ENCODE data around the gene MAP1A.

MAP1A gene

GRCh38 chr15:43525131-43525530, 7.7 kb downstream of the MAP1A start:
- Histone ChIP-seq H3K36me3 (ENCODE audit: insufficient read depth) (no peaks in the 10 kb centered on the region), H3K27me3 (ENCODE audit: insufficient read depth, low read depth) (peaks cover 4% of the 10 kb centered on the region), H3K27ac (no peak overlapping the region), H2AFZ (ENCODE audit: low read depth) (no peak overlapping the region), H3K4me2 (no peak overlapping the region), H3K9ac (no peak overlapping the region), H3K79me2 (ENCODE audit: insufficient read depth, low read depth) (no peaks in the 10 kb centered on the region), H4K20me1 (ENCODE audit: insufficient read depth) (no peaks in the 10 kb centered on the region), H3K4me3 (IDR thresholded peaks at IDR 0.05; ENCODE audit: insufficient read depth, low read depth, low read length) (no peak overlapping the region), H3K4me1 (ENCODE audit: low read depth, poor library complexity, severe bottlenecking) (no peaks in the 10 kb centered on the region)
- TF ChIP-seq, protein P1, sequence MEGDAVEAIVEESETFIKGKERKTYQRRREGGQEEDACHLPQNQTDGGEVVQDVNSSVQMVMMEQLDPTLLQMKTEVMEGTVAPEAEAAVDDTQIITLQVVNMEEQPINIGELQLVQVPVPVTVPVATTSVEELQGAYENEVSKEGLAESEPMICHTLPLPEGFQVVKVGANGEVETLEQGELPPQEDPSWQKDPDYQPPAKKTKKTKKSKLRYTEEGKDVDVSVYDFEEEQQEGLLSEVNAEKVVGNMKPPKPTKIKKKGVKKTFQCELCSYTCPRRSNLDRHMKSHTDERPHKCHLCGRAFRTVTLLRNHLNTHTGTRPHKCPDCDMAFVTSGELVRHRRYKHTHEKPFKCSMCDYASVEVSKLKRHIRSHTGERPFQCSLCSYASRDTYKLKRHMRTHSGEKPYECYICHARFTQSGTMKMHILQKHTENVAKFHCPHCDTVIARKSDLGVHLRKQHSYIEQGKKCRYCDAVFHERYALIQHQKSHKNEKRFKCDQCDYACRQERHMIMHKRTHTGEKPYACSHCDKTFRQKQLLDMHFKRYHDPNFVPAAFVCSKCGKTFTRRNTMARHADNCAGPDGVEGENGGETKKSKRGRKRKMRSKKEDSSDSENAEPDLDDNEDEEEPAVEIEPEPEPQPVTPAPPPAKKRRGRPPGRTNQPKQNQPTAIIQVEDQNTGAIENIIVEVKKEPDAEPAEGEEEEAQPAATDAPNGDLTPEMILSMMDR (conservative IDR thresholded peaks at IDR 0.05; ENCODE audit: low read depth, low read length) = no peak

DNA sequence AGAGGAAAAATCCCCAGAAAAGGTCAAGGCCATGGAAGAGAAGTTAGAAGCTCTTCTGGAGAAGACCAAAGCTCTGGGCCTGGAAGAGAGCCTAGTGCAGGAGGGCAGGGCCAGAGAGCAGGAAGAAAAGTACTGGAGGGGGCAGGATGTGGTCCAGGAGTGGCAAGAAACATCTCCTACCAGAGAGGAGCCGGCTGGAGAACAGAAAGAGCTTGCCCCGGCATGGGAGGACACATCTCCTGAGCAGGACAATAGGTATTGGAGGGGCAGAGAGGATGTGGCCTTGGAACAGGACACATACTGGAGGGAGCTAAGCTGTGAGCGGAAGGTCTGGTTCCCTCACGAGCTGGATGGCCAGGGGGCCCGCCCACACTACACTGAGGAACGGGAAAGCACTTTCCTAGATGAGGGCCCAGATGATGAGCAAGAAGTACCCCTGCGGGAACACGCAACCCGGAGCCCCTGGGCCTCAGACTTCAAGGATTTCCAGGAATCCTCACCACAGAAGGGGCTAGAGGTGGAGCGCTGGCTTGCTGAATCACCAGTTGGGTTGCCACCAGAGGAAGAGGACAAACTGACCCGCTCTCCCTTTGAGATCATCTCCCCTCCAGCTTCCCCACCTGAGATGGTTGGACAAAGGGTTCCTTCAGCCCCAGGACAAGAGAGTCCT, 9.0 kb downstream of the MAP1A start:
- Histone ChIP-seq H2AFZ (ENCODE audit: low read depth) (no peak overlapping the region), H3K27me3 (ENCODE audit: insufficient read depth, low read depth) (peaks cover 4% of the 10 kb centered on the region), H3K4me1 (ENCODE audit: low read depth, poor library complexity, severe bottlenecking) (no peaks in the 10 kb centered on the region), H3K9ac (no peak overlapping the region), H3K4me2 (no peak overlapping the region), H3K4me3 (IDR thresholded peaks at IDR 0.05; ENCODE audit: insufficient read depth, low read depth, low read length) (no peak overlapping the region), H4K20me1 (ENCODE audit: insufficient read depth) (no peaks in the 10 kb centered on the region), H3K27ac (no peak overlapping the region), H3K79me2 (ENCODE audit: insufficient read depth, low read depth) (no peaks in the 10 kb centered on the region), H3K36me3 (ENCODE audit: insufficient read depth) (no peaks in the 10 kb centered on the region)
- TF ChIP-seq, protein P1 (conservative IDR thresholded peaks at IDR 0.05; ENCODE audit: low read depth, low read length) = no peak

GRCh38 chr15:43527016-43527801, 9.8 kb downstream of the MAP1A start:
- H3K27me3 ChIP-seq (ENCODE audit: insufficient read depth, low read depth) = peaks cover 4% of the 10 kb centered on the region
- no peak overlapping the region for H2AFZ ChIP-seq (ENCODE audit: low read depth)
- H3K4me1 ChIP-seq (ENCODE audit: low read depth, poor library complexity, severe bottlenecking) = no peaks in the 10 kb centered on the region
- no peaks in the 10 kb centered on the region for H4K20me1 ChIP-seq (ENCODE audit: insufficient read depth)
- no peaks in the 10 kb centered on the region for H3K36me3 ChIP-seq (ENCODE audit: insufficient read depth)
- H3K79me2 ChIP-seq (ENCODE audit: insufficient read depth, low read depth) = no peaks in the 10 kb centered on the region
- H3K4me2 ChIP-seq = no peak overlapping the region
- TF ChIP-seq, protein P1 (conservative IDR thresholded peaks at IDR 0.05; ENCODE audit: low read depth, low read length) = no peak
- no peak overlapping the region for H3K27ac ChIP-seq
- no peak overlapping the region for H3K9ac ChIP-seq
- H3K4me3 ChIP-seq (IDR thresholded peaks at IDR 0.05; ENCODE audit: insufficient read depth, low read depth, low read length) = no peak overlapping the region

- H3K9ac ChIP-seq = no peak overlapping the region
- TF ChIP-seq, protein P1 (conservative IDR thresholded peaks at IDR 0.05; ENCODE audit: low read depth, low read length) = no peak
- no peaks in the 10 kb centered on the region for H3K4me1 ChIP-seq (ENCODE audit: low read depth, poor library complexity, severe bottlenecking)
- peaks cover 4% of the 10 kb centered on the region for H3K27me3 ChIP-seq (ENCODE audit: insufficient read depth, low read depth)
- H3K4me3 ChIP-seq (IDR thresholded peaks at IDR 0.05; ENCODE audit: insufficient read depth, low read depth, low read length) = no peak overlapping the region
- no peak overlapping the region for H2AFZ ChIP-seq (ENCODE audit: low read depth)
- no peak overlapping the region for H3K27ac ChIP-seq
- no peaks in the 10 kb centered on the region for H4K20me1 ChIP-seq (ENCODE audit: insufficient read depth)
- no peak overlapping the region for H3K4me2 ChIP-seq
- no peaks in the 10 kb centered on the region for H3K79me2 ChIP-seq (ENCODE audit: insufficient read depth, low read depth)
- no peaks in the 10 kb centered on the region for H3K36me3 ChIP-seq (ENCODE audit: insufficient read depth)
These were observed 10.6 kb downstream of the MAP1A start for GRCh38 chr15:43527802-43528541.

All from KMS-11 (cell line).